Activated CD4-positive, alpha-beta T cell treated with anti-CD3 and anti-CD28 coated beads, Interleukin-2, Interleukin-6, amounts not matched to agents 100 ng/mL and 50 ng/mL, durations not matched to agents 16 hours and 8 hours (primary cell): ENCODE results near the gene CPNE4.
"Not testable (repeated sequence)": the region's sequence is repeated elsewhere in the genome, so short reads cannot be mapped to it uniquely, and the experiment has no call there.

Experiments used
- DNase-seq: peaks from one replicate; pipeline ENCODE4 v3.0.0-alpha.2; 2020

CPNE4 gene

GRCh38 chr3:131957980-131958379 is 76.8 kb downstream of the CPNE4 start:
- no peak for DNase-seq

- DNase-seq = no peak
Measured at GRCh38 chr3:131957511-131957910, 77.3 kb downstream of the CPNE4 start.

GRCh38 chr3:131948806-131949205 is 86.0 kb downstream of the CPNE4 start:
- DNase-seq = no peak

GRCh38 chr3:131944676-131945075 is 90.1 kb downstream of the CPNE4 start:
- no peak for DNase-seq

- no peak for DNase-seq
Measured at GRCh38 chr3:131933665-131934064, 101.1 kb downstream of the CPNE4 start.

- DNase-seq = no peak
Measured at GRCh38 chr3:131928593-131928992, 106.2 kb downstream of the CPNE4 start.

GRCh38 chr3:131925571-131925970 is 109.2 kb downstream of the CPNE4 start:
- no peak for DNase-seq

- no peak for DNase-seq
Measured at GRCh38 chr3:131922356-131922755, 112.5 kb downstream of the CPNE4 start.

GRCh38 chr3:131917006-131917405 is 117.8 kb downstream of the CPNE4 start:
- no peak for DNase-seq

GRCh38 chr3:131914090-131914691 is 120.6 kb downstream of the CPNE4 start:
- no peak for DNase-seq

GRCh38 chr3:131912255-131912654 is 122.6 kb downstream of the CPNE4 start:
- no peak for DNase-seq

GRCh38 chr3:131907796-131908195 is 127.0 kb downstream of the CPNE4 start:
- no peak for DNase-seq

GRCh38 chr3:131903988-131904415 is 130.8 kb downstream of the CPNE4 start:
- no peak for DNase-seq

GRCh38 chr3:131901686-131902085 is 133.1 kb downstream of the CPNE4 start:
- no peak for DNase-seq

- no peak for DNase-seq
Measured at GRCh38 chr3:131900891-131901290, 133.9 kb downstream of the CPNE4 start.

- no peak for DNase-seq
Measured at GRCh38 chr3:131899021-131899420, 135.8 kb downstream of the CPNE4 start.

GRCh38 chr3:131898346-131898745 is 136.5 kb downstream of the CPNE4 start:
- no peak for DNase-seq

- no peak for DNase-seq
Measured at GRCh38 chr3:131896285-131896684, 138.5 kb downstream of the CPNE4 start.

- DNase-seq = no peak
Measured at GRCh38 chr3:131895766-131896165, 139.0 kb downstream of the CPNE4 start.

- DNase-seq = no peak
Measured at GRCh38 chr3:131892331-131892730, 142.5 kb downstream of the CPNE4 start.

GRCh38 chr3:131885871-131886270 is 148.9 kb downstream of the CPNE4 start:
- not testable (repeated sequence) for DNase-seq

GRCh38 chr3:131883711-131884407 is 151.0 kb downstream of the CPNE4 start:
- DNase-seq = no peak

GRCh38 chr3:131883086-131883485 is 151.7 kb downstream of the CPNE4 start:
- no peak for DNase-seq

- no peak for DNase-seq
Measured at GRCh38 chr3:131881777-131882176, 153.0 kb downstream of the CPNE4 start.

- no peak for DNase-seq
Measured at GRCh38 chr3:131880948-131881347, 153.9 kb downstream of the CPNE4 start.
